Measurements from ENCODE around the gene MTUS2.
A peak's percentile ranks its signal among the peaks of the same experiment; 100 is the strongest.

MTUS2 gene

DNA sequence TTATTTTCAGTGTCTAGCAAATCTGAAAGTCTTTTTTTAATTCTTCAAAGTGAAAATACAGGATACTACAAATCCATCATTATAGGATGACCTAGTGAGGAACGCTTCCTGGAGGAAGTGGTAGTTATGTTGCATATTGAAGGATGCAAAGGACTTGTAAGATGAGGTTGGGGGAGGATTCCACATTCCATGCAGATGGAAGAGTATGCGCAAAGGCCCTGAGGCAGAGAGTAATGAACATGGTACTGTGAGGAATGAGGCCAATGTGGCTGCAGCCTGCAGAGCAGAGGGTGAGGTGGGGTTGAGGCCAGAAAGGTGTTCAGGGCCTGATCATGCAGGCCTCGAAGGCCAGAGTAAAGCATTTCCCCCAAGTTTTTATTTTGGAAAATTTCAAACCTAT, 202.8 kb downstream of the MTUS2 start:
- in situ Hi-C loops (cut with HindIII; ENCODE audit: low pct_unique_long_range_greater_than_20kb, low sequenced_read_pairs) = no loop called here
- no peak for TF ChIP-seq JUND (IDR thresholded peaks at IDR 0.05; ENCODE audit: low read depth)
- no peak for DNase-seq (ENCODE audit: low read depth in 1 of 2, low spot score in 1 of 2)

DNA sequence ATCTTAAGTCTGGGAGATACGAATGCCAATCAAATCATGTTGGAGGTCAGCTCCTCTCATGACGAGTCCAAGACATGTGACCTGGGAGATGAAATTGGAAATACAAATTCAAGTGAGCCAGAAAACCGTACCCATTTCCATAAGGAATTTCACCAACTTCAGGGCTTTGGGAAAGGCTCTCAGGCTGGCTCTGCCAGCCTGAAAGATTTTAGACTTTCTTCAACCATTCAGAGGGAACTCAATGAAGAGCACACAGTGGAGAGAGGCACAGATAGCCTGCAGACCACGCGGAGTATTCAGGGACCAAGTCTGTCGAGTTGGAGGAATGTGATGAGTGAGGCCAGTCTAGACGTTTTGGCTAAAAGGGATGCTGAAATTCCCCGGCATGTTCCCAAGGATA, 204.6 kb downstream of the MTUS2 start:
- no peak for DNase-seq (ENCODE audit: low read depth in 1 of 2, low spot score in 1 of 2)
- in situ Hi-C loops (cut with HindIII; ENCODE audit: low pct_unique_long_range_greater_than_20kb, low sequenced_read_pairs) = no loop called here
- no peak for TF ChIP-seq JUND (IDR thresholded peaks at IDR 0.05; ENCODE audit: low read depth)

DNA sequence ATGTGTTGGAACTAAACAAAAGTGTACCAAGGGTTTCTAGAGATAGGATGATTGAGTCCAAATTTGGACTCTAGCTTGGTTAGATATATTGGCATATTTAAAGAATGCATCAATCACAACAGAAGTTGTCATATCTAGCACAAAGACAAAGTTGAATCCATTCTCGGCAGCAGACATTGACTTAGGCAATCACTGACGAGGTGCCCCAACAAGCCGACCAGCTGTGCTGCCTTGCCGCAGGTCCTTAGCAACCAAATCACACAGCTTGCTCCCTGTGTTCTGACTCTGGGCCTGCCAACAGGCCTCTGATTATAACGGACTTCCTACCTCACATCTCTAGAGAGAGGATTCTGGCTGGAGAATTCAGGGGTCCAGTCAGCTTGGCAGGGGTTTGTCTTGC, 208.7 kb downstream of the MTUS2 start:
- no peak for DNase-seq (ENCODE audit: low read depth in 1 of 2, low spot score in 1 of 2)
- no peak for TF ChIP-seq JUND (IDR thresholded peaks at IDR 0.05; ENCODE audit: low read depth)
- in situ Hi-C loops (cut with HindIII; ENCODE audit: low pct_unique_long_range_greater_than_20kb, low sequenced_read_pairs) = no loop called here

DNA sequence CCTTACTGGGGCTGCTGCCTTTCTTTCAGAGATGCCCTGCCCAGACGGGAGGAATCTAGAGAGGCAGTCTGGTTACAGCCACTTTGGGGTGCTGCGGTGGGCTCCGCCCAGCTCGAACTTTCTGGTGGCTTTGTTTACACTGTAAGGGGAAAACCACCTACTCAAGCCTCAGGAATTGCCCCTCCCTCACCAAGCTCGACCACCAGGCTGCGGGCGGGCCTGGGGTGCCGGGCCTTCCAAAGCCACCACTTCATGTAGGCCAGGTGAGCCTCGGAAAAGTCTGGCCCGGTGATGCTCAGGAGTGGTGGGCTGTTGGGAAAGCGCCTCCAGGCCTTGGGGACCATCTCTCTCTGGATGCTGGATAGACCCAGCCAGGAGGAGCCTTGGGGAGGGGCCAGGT, 218.6 kb downstream of the MTUS2 start:
- TF ChIP-seq JUND (IDR thresholded peaks at IDR 0.05; ENCODE audit: low read depth) = no peak
- no peak for DNase-seq (ENCODE audit: low read depth in 1 of 2, low spot score in 1 of 2)
- in situ Hi-C loops (cut with HindIII; ENCODE audit: low pct_unique_long_range_greater_than_20kb, low sequenced_read_pairs) = no loop called here

DNA sequence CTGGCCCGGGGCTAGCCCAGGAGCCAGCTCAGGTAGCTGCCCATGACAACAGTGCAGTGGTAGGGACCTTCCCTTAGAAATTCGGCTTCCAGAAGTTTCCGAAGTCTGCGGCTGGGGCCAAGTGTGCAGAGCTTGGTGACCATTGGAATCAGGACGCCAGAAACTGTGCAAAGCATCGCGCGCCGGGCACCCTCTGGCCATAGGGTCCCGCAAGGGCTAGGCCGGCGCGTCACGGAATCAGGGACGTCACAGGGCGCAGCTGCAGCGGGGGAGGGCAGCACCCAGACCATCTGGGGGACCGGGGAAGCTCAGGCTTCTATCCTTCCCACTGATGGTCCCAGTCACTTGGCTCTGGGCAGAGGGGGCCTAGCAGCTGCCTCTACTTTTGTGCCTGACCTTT, 219.1 kb downstream of the MTUS2 start:
- DNase-seq (ENCODE audit: low read depth in 1 of 2, low spot score in 1 of 2) = no peak
- in situ Hi-C loops (cut with HindIII; ENCODE audit: low pct_unique_long_range_greater_than_20kb, low sequenced_read_pairs) = no loop called here
- TF ChIP-seq JUND (IDR thresholded peaks at IDR 0.05; ENCODE audit: low read depth) = no peak

DNA sequence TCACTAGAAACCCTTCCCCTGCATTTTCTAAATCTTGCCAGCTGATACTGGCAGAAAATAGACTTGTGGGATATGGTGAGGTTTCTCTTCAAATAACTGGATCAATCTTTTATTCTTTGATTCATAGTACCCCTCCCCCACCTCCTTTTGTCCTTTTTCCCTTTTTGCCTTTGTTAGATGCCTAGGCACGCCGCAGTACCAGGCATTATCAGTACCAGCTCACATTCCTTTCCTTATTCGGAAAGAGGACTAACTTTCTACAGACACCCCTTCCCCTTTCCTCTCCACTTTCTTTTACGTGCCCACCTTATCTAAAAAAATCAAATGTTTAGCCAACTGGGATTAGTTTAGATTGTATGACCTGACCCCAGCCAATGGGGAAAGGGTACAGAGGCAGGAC, 226.4 kb downstream of the MTUS2 start:
- no peak for TF ChIP-seq JUND (IDR thresholded peaks at IDR 0.05; ENCODE audit: low read depth)
- DNase-seq (ENCODE audit: low read depth in 1 of 2, low spot score in 1 of 2) = no peak
- in situ Hi-C loops (cut with HindIII; ENCODE audit: low pct_unique_long_range_greater_than_20kb, low sequenced_read_pairs) = no loop called here

DNA sequence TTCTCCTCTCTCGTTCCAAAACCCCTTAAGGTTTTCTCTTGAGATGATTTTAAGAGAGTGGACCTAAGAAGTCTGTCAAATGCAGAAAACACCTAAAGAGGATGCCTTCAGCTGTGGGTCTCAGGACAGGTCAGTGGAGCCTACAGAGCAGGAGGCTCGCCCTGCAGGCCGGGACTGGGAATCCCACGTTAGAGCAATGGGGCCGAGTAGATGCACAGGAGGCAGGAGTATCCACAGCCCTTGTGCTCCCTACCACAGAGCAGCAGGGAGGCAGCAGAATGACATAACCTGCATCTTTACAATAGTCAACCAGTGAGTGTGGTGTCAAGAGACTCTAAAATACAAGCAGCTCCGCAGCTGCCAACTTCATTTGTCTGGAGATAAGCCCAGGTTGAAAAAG, 229.4 kb downstream of the MTUS2 start:
- in situ Hi-C loops (cut with HindIII; ENCODE audit: low pct_unique_long_range_greater_than_20kb, low sequenced_read_pairs) = no loop called here
- no peak for TF ChIP-seq JUND (IDR thresholded peaks at IDR 0.05; ENCODE audit: low read depth)
- no peak for DNase-seq (ENCODE audit: low read depth in 1 of 2, low spot score in 1 of 2)

DNA sequence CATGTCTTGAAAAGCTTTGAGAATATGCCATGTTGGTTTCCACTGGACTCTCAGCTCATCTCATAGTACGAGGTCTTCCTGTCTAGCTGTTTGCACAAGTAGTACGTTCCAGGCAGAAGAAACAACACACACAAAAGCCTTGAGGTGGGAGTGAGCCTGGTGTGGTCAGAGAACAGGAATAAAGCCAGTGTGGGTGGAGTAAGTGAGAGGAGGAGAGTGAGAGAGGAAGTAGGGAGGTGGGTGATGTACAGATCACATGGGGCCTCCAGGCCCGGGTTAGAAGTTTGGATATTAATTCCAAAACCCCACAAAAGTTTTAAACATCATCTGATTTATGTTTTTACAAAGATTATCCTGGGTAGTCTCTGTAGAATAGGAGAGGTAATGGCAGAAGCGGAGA, 230.6 kb downstream of the MTUS2 start:
- no peak for DNase-seq (ENCODE audit: low read depth in 1 of 2, low spot score in 1 of 2)
- in situ Hi-C loops (cut with HindIII; ENCODE audit: low pct_unique_long_range_greater_than_20kb, low sequenced_read_pairs) = no loop called here
- TF ChIP-seq JUND (IDR thresholded peaks at IDR 0.05; ENCODE audit: low read depth) = no peak

DNA sequence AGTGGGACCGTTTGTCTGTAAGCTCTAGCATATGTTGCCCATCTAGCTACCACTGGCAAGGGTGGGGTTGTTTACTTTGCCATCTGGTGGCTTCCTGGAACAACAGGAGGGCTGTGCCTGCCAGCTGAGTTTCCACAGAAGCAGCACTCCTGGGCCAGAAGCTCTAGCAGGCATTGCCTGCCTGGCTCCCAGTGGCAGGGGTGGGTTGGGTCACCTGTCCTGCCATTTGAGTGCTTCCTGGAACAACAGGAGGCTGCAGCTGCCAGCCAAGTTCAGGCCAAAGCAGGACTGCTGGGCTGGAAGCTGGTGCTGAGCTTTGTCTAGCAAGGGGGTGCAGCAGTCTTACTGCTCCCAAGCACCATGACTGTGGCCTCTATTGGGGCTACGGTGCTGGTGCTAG, 239.7 kb downstream of the MTUS2 start:
- in situ Hi-C loops (cut with HindIII; ENCODE audit: low pct_unique_long_range_greater_than_20kb, low sequenced_read_pairs) = no loop called here
- no peak for DNase-seq (ENCODE audit: low read depth in 1 of 2, low spot score in 1 of 2)

DNA sequence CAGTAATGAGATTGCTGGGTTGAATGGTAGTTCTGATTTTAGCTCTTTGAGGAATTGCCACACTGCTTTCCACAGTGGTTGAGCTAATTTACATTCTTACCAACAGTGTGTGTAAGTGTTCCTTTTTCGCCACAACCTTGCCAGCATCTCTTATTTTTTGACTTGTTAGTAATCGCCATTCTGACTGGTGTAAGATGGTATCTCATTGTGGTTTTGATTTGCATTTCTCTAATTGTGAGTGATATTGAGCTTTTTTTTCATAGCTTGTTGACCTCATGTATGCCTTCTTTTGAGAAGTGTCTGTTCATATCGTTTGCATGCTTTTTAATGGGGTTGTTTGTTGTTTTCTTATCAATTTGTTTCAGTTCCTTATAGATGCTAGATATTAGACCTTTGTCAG, 245.0 kb downstream of the MTUS2 start:
- no peak for DNase-seq (ENCODE audit: low read depth in 1 of 2, low spot score in 1 of 2)
- in situ Hi-C loops (cut with HindIII; ENCODE audit: low pct_unique_long_range_greater_than_20kb, low sequenced_read_pairs) = no loop called here
- no peak for TF ChIP-seq JUND (IDR thresholded peaks at IDR 0.05; ENCODE audit: low read depth)

More for the DNA sequence above, 239.7 kb downstream of the MTUS2 start:
- TF ChIP-seq JUND (IDR thresholded peaks at IDR 0.05; ENCODE audit: low read depth) = no peak

DNA sequence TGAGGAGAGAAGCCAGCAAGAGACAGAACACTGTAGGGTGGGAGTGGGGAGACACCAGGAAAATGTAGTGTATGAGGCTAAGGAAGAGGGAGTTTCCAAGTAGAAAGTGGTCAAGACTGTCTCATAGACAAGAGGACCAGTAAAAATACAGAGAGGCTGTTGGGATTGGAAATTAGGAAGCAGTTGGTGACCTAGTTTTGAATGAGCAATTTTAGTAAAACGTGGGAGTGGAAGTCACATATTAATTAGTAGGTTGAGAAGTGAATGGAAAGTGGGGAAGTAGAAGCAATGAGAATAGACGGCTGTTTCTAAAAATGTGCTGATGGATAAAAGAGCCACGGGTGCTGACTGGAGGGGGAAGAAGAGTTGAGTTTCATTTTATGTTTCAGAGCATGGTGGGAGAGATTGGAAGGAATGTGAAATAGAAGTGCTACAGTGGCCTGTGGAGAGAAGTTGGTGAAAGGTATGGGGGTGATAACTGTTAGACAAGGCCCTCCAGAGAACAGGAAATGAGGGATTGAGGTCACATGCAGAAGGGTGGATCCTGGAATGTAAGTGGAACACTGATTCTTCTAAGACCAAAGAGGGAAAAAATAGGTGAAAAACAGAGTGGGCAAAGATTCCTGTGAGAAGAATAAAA, 247.3 kb downstream of the MTUS2 start:
- TF ChIP-seq JUND (IDR thresholded peaks at IDR 0.05; ENCODE audit: low read depth) = no peak
- in situ Hi-C loops (cut with HindIII; ENCODE audit: low pct_unique_long_range_greater_than_20kb, low sequenced_read_pairs) = no loop called here
- DNase-seq (ENCODE audit: low read depth in 1 of 2, low spot score in 1 of 2) = no peak

DNA sequence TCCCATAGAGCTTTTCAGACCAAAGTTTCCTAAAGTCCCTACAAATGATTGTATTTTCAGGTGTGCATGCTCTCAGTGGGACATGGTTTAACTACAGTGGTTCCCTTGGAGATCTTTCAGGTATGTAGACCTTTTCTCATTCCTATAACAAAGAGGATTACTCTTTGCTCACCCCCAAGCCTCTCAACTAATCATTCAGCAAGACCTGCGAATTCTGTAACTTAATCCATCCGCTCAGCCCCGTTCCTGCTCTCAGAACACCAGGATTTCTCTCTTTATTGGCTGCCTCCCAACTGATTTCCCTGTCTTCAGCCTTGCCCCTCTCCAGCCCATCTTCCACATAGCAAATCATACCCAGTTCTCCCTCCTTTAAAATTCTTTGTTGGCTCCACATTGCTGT, 253.6 kb downstream of the MTUS2 start:
- no peak for DNase-seq (ENCODE audit: low read depth in 1 of 2, low spot score in 1 of 2)
- in situ Hi-C loops (cut with HindIII; ENCODE audit: low pct_unique_long_range_greater_than_20kb, low sequenced_read_pairs) = no loop called here
- no peak for TF ChIP-seq JUND (IDR thresholded peaks at IDR 0.05; ENCODE audit: low read depth)

DNA sequence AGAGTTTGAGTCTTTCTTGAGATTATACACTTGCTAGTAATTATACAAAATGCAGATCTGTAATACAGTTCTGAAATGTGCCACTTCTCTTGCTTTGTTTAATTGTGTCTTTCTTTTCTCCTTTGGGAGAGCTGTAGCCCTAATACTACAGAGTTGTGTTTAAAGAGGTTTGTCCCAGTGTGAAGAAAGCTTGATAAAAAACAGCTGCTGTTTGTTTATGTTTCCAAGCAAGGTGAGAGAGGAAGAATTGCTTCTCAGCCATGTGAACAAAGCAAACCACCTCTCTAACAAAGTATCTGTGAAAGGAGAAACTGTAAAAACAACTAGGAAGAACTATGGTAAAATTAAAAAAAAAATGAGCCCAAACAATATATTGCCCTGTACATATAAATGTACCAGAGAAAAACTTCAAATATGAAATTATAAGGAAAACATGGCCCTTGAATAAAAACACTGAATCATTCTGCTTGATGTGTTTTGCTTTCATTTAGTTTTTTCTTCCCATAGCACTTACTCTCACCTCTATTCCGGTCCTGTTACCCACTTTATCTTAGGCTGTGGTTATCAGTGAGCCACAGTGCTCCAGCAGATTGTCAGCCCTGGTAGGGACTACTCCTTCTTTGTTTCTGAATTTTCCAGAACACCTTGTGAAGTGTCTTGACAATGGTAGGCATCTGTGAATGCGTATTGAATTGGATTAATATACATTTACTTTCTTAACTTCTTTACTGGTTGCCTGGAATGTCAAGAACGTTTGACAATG, 257.1 kb downstream of the MTUS2 start:
- in situ Hi-C loops (cut with HindIII; ENCODE audit: low pct_unique_long_range_greater_than_20kb, low sequenced_read_pairs) = no loop called here
- no peak for TF ChIP-seq JUND (IDR thresholded peaks at IDR 0.05; ENCODE audit: low read depth)
- DNase-seq (ENCODE audit: low read depth in 1 of 2, low spot score in 1 of 2) = no peak

DNA sequence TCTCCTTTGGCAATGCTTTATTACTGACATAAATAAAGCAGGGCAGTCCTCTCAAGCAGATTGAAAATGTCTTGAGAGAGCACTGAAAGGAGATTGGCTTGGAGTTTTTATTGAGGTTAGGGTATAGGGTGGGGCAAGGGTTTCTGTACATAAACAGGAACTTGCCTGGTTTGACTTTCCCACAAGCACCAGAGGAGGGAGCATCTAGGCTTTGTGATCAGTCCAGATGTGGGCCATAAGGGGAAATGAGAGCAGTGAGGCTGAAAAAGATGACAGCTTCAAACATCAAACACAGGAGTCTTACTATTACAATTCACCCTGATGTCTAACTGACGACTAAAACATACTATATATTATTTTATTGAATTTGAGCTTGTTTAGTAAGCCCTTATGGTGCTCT, 260.9 kb downstream of the MTUS2 start:
- TF ChIP-seq JUND (IDR thresholded peaks at IDR 0.05; ENCODE audit: low read depth) = no peak
- in situ Hi-C loops (cut with HindIII; ENCODE audit: low pct_unique_long_range_greater_than_20kb, low sequenced_read_pairs) = no loop called here
- peak in 1 of 2 experiments; percentile 32 for DNase-seq (ENCODE audit: low read depth in 1 of 2, low spot score in 1 of 2)
